ENCODE data around the gene UPK1A.
A peak's percentile ranks its signal among the peaks of the same experiment; 100 is the strongest.
"Not testable (repeated sequence)": the region's sequence is repeated elsewhere in the genome, so short reads cannot be mapped to it uniquely, and the experiment has no call there.

The UPK1A gene

DNA sequence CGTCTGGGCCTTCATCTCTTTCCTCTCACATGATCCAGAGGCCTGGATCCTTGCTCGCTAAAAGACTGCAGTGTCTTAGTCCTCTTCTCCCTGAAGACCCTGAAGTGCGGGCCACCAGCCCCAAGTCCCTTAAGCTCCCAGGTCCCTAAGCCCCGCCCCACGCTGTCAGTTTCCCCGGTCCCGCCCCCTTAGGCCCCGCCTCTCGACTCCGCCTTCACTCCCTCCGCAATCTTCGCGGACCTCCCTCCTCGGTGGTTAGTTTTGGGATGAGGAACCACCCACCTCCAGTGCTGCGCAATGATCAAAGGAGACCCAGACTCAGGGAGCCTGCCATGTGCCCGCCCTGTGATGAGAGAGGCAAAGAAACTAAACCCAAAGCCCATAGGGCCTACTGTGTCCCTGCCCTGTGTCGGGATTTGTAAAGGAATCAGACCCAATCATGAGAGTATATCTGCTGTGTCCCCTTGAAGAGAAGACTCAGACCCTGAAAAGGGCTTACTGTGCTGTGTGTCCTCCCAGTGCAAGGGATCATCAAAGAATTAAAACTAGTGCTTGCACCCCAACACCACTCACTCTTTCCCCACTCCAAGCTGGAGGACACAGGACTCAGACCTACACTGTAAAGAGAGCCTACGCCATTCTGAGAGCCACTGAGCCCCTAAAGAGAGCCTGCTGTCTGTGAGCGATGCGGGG is 21.2 kb upstream of the UPK1A start:
- Histone ChIP-seq H3K4me1 (ENCODE audit: control insufficient read depth in 1 of 2, insufficient read depth in 2 of 2, low read length in 2 of 2) (peaks cover 0 to 50% of the 10 kb centered on the region in 2 donors), H3K36me3 (ENCODE audit: control insufficient read depth in 1 of 2, insufficient read depth in 2 of 2, low read length in 2 of 2) (no peaks in the 10 kb centered on the region), H3K27ac (ENCODE audit: low read length) (peak overlapping the region; percentile 60), H3K9me3 (ENCODE audit: control insufficient read depth in 1 of 2, low read length in 2 of 2) (no peaks in the 10 kb centered on the region), H3K27me3 (ENCODE audit: low read depth, low read length) (no peaks in the 10 kb centered on the region), H3K4me3 (ENCODE audit: low read depth in 1 of 2, low read length in 2 of 2) (peak overlapping the region; percentile 73 to 81)

GRCh38 chr19:35645680-35646511 is 20.4 kb upstream of the UPK1A start:
- Histone ChIP-seq H3K27me3 (ENCODE audit: low read depth, low read length) (no peaks in the 10 kb centered on the region), H3K27ac (ENCODE audit: low read length) (no peak overlapping the region), H3K9me3 (ENCODE audit: control insufficient read depth in 1 of 2, low read length in 2 of 2) (no peaks in the 10 kb centered on the region), H3K36me3 (ENCODE audit: control insufficient read depth in 1 of 2, insufficient read depth in 2 of 2, low read length in 2 of 2) (no peaks in the 10 kb centered on the region), H3K4me3 (ENCODE audit: low read depth in 1 of 2, low read length in 2 of 2) (peak overlapping the region in 1 of 2 donors; percentile 73), H3K4me1 (ENCODE audit: control insufficient read depth in 1 of 2, insufficient read depth in 2 of 2, low read length in 2 of 2) (peaks cover 0 to 55% of the 10 kb centered on the region in 2 donors)

DNA sequence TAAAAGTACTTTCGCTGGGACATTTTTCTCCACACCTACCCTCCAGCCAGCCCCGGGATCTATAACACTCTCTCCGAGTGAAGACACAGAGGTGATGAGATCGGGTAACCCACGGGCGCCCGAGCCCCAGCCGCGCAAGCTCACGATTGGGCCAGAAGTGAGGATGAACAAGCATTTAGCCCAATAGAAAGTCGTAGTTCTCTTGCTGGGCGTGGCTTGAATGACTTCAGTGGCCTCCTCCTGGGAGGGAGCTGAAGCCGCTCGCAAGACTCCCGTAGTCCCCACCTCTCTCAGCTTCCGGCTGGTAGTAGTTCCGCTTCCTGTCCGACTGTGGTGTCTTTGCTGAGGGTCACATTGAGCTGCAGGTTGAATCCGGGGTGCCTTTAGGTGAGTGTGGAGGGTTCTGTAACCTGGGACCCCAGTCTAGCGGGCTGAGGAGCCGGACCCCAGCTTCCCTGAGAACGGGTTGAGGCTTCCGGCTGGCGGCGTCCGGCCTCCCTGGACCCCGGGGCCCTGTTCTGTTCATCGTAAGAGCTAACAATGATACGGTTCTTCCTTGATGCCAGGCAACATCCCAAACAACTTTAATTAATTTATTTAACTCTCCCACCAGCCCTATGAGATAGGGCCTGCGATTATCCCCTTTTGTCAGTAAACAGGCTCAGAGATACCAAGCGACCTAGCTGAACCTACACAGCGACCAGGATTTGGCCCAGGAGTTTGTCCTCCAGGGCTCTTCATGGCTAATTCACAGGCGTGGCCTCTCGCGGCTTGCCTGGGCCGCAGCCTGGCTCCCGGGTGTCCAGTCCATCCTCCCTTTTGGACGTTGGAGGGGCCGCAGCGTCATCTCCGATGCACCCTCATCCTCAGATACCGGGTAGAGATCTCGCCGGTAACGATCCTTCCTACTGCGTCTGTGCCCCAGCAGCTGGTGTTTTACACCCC is 18.0 kb upstream of the UPK1A start, which contains the start of gene COX6B1:
Gene COX6B1 (plus strand): TSS at position 307 of the 945 bp plus-strand sequence. CDS start 2,921 bp downstream, outside the sequence.
- H3K4me1 ChIP-seq (ENCODE audit: control insufficient read depth in 1 of 2, insufficient read depth in 2 of 2, low read length in 2 of 2) = peaks cover 0 to 41% of the 10 kb centered on the region in 2 donors
- no peaks in the 10 kb centered on the region for H3K27me3 ChIP-seq (ENCODE audit: low read depth, low read length)
- H3K27ac ChIP-seq (ENCODE audit: low read length) = peak within 1 kb of the TSS; percentile 91
- H3K4me3 ChIP-seq (ENCODE audit: low read depth in 1 of 2, low read length in 2 of 2) = peak within 1 kb of the TSS; percentile 71 to 82
- H3K9me3 ChIP-seq (ENCODE audit: control insufficient read depth in 1 of 2, low read length in 2 of 2) = no peaks in the 10 kb centered on the region
- H3K36me3 ChIP-seq (ENCODE audit: control insufficient read depth in 1 of 2, insufficient read depth in 2 of 2, low read length in 2 of 2) = peaks cover 0 to 8% of the 10 kb centered on the region in 2 donors

- Histone ChIP-seq H3K9me3 (ENCODE audit: control insufficient read depth in 1 of 2, low read length in 2 of 2) (no peaks in the 10 kb centered on the region), H3K4me1 (ENCODE audit: control insufficient read depth in 1 of 2, insufficient read depth in 2 of 2, low read length in 2 of 2) (peaks cover 0 to 22% of the 10 kb centered on the region in 2 donors), H3K27ac (ENCODE audit: low read length) (no peak overlapping the region), H3K4me3 (ENCODE audit: low read depth in 1 of 2, low read length in 2 of 2) (no peak overlapping the region), H3K36me3 (ENCODE audit: control insufficient read depth in 1 of 2, insufficient read depth in 2 of 2, low read length in 2 of 2) (peaks cover 5 to 27% of the 10 kb centered on the region in 2 donors), H3K27me3 (ENCODE audit: low read depth, low read length) (no peaks in the 10 kb centered on the region)
These were observed 15.7 kb upstream of the UPK1A start for GRCh38 chr19:35650581-35650980.

GRCh38 chr19:35654828-35655227 is 11.5 kb upstream of the UPK1A start:
- H3K27ac ChIP-seq (ENCODE audit: low read length); H3K4me3 ChIP-seq (ENCODE audit: low read depth in 1 of 2, low read length in 2 of 2); H3K9me3 ChIP-seq (ENCODE audit: control insufficient read depth in 1 of 2, low read length in 2 of 2); H3K4me1 ChIP-seq (ENCODE audit: control insufficient read depth in 1 of 2, insufficient read depth in 2 of 2, low read length in 2 of 2); H3K27me3 ChIP-seq (ENCODE audit: low read depth, low read length): not testable (repeated sequence)
- peaks cover 19 to 55% of the 10 kb centered on the region in 2 donors for H3K36me3 ChIP-seq (ENCODE audit: control insufficient read depth in 1 of 2, insufficient read depth in 2 of 2, low read length in 2 of 2)

GRCh38 chr19:35655600-35655999 is 10.7 kb upstream of the UPK1A start:
- Histone ChIP-seq H3K9me3 (ENCODE audit: control insufficient read depth in 1 of 2, low read length in 2 of 2) (no peaks in the 10 kb centered on the region), H3K4me1 (ENCODE audit: control insufficient read depth in 1 of 2, insufficient read depth in 2 of 2, low read length in 2 of 2) (peaks cover 0 to 5% of the 10 kb centered on the region in 2 donors), H3K36me3 (ENCODE audit: control insufficient read depth in 1 of 2, insufficient read depth in 2 of 2, low read length in 2 of 2) (peaks cover 19 to 55% of the 10 kb centered on the region in 2 donors), H3K4me3 (ENCODE audit: low read depth in 1 of 2, low read length in 2 of 2) (no peak overlapping the region), H3K27ac (ENCODE audit: low read length) (no peak overlapping the region), H3K27me3 (ENCODE audit: low read depth, low read length) (no peaks in the 10 kb centered on the region)

DNA sequence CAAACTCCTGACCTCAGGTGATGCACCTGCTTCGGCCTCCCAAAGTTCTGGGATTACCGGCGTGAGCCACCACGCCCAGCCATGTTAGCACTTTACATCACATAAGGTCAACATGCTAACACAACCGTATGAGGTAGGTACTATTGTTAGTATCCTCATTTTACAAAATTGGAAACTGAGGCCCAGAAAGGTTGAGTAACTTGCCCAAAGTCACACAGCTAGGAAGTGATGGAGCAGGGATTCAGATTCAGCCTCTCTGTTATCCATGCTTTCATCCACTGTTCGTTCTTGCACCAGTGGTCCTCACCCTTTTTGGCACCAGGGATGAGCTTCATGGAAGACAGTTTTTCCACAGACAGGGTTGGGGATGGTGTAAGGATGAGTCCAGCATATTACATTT is 9.6 kb upstream of the UPK1A start:
- H3K4me3 ChIP-seq (ENCODE audit: low read depth in 1 of 2, low read length in 2 of 2) = no peak overlapping the region
- no peak overlapping the region for H3K27ac ChIP-seq (ENCODE audit: low read length)
- H3K9me3 ChIP-seq (ENCODE audit: control insufficient read depth in 1 of 2, low read length in 2 of 2) = no peaks in the 10 kb centered on the region
- H3K4me1 ChIP-seq (ENCODE audit: control insufficient read depth in 1 of 2, insufficient read depth in 2 of 2, low read length in 2 of 2) = no peaks in the 10 kb centered on the region
- no peaks in the 10 kb centered on the region for H3K27me3 ChIP-seq (ENCODE audit: low read depth, low read length)
- H3K36me3 ChIP-seq (ENCODE audit: control insufficient read depth in 1 of 2, insufficient read depth in 2 of 2, low read length in 2 of 2) = peaks cover 19 to 53% of the 10 kb centered on the region in 2 donors

DNA sequence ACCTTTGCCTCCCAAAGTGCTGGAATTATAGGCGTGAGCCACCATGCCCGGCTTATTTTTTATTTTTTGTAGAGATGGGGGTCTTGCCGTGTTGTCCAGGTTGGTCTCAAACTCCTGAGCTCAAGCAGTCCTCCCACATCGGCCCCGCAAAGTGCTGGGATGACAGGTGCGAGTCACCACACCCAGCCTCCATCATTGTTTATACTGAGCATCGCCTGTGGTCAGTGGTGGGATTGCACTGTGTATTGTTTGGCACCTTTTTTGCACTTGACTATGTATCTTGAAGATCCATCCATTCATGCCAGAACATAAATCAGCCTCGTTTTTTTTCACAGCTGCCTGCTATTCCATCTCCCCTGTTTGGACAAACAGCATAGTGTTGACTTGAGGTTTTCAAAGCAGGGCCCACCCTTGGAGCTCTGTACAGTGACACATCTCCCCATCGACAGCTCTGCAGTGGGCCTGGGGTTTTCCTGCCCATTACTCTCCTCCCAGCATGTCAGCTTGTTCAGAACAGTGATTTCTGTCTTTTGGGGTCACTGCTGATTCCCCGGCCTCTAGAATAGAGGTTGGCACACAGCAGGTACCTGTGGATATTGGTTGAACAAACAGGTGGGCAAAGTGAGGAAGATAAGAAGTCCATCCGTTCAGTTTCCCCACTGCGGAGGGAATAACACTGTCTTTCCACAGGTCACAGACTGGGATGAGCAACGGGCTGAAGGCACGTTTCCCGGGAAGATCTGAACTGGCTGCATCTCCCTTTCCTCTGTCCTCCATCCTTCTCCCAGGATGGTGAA is 8.2 kb upstream of the UPK1A start:
- no peak overlapping the region for H3K27ac ChIP-seq (ENCODE audit: low read length)
- H3K9me3 ChIP-seq (ENCODE audit: control insufficient read depth in 1 of 2, low read length in 2 of 2) = no peaks in the 10 kb centered on the region
- no peaks in the 10 kb centered on the region for H3K4me1 ChIP-seq (ENCODE audit: control insufficient read depth in 1 of 2, insufficient read depth in 2 of 2, low read length in 2 of 2)
- H3K27me3 ChIP-seq (ENCODE audit: low read depth, low read length) = no peaks in the 10 kb centered on the region
- H3K36me3 ChIP-seq (ENCODE audit: control insufficient read depth in 1 of 2, insufficient read depth in 2 of 2, low read length in 2 of 2) = peaks cover 19 to 47% of the 10 kb centered on the region in 2 donors
- H3K4me3 ChIP-seq (ENCODE audit: low read depth in 1 of 2, low read length in 2 of 2) = no peak overlapping the region

DNA sequence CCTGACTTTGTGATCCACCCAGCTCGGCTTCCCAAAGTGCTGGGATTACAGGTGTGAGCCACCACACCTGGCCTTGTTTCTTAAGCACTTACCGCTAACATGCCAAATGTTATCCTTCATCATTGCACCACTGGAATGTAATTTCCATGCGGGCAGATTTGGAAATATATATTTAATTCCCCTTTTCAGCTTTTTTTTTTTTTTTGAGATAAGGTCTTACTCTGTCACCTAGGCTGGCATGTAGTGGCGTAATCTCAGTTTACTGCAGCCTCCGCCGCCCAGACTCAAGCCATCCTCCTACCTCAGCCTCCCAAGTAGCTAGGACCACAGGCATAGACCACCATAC is 4.3 kb upstream of the UPK1A start:
- Histone ChIP-seq H3K9me3 (ENCODE audit: control insufficient read depth in 1 of 2, low read length in 2 of 2) (no peaks in the 10 kb centered on the region), H3K36me3 (ENCODE audit: control insufficient read depth in 1 of 2, insufficient read depth in 2 of 2, low read length in 2 of 2) (peaks cover 8 to 16% of the 10 kb centered on the region in 2 donors), H3K27me3 (ENCODE audit: low read depth, low read length) (no peaks in the 10 kb centered on the region), H3K4me3 (ENCODE audit: low read depth in 1 of 2, low read length in 2 of 2) (no peak overlapping the region), H3K27ac (ENCODE audit: low read length) (no peak overlapping the region), H3K4me1 (ENCODE audit: control insufficient read depth in 1 of 2, insufficient read depth in 2 of 2, low read length in 2 of 2) (no peaks in the 10 kb centered on the region)

GRCh38 chr19:35663981-35664380 is 2.3 kb upstream of the UPK1A start:
- no peaks in the 10 kb centered on the region for H3K36me3 ChIP-seq (ENCODE audit: control insufficient read depth in 1 of 2, insufficient read depth in 2 of 2, low read length in 2 of 2)
- H3K4me3 ChIP-seq (ENCODE audit: low read depth in 1 of 2, low read length in 2 of 2) = no peak overlapping the region

More at GRCh38 chr19:35663981-35664380, 2.3 kb upstream of the UPK1A start:
- Histone ChIP-seq H3K27ac (ENCODE audit: low read length) (no peak overlapping the region), H3K27me3 (ENCODE audit: low read depth, low read length) (no peaks in the 10 kb centered on the region), H3K9me3 (ENCODE audit: control insufficient read depth in 1 of 2, low read length in 2 of 2) (no peaks in the 10 kb centered on the region), H3K4me1 (ENCODE audit: control insufficient read depth in 1 of 2, insufficient read depth in 2 of 2, low read length in 2 of 2) (no peaks in the 10 kb centered on the region)

Data from muscle layer of duodenum (tissue), 2 donors.